CD4-positive, alpha-beta T cell treated with Interleukin-6 at 100 ng/mL for 8 hours (primary cell): ENCODE data around the gene KCNQ5.

Source experiments
- DNase-seq: peaks from one replicate; pipeline ENCODE4 v3.0.0-alpha.2; 2020; ENCODE audit warnings: mixed read lengths, low spot score

The KCNQ5 gene

DNA sequence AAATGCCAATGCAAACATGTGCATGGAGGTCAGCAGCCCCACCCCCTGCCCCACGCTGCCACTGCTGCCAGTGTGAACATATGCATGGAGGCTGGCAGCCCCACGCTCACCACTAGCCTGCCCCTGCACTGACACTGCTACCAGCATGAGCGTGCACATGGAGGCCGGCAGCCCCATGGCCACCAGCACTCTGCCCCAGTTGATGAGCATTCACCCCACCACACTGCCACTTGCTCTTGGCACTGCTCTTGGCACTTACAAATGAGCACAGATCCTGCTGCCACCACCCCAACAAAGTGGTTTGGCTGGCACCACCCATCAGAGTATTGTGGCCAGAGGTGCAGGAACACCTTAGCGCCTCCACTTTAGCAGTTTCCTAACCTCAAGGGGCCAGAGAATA is 429.3 kb downstream of the KCNQ5 start:
- no peak for DNase-seq

DNA sequence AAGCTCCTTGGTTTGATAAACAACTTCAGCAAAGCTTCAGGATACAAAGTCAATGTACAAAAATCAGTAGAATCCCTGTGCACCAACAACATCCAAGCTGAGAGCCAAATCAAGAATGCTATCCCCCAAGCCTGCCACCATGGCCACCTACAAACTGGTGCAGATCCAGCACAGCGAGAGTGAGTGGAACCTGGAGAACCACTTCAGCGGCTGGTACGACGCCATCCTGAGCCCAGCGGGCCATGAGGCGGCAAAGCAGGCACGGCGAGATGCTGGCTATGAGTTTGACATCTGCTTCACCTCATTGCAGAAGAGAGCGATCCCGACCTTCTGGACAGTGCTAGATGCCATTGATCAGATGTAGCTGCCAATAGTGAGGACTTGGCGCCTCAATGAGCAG is 433.1 kb downstream of the KCNQ5 start:
- DNase-seq = no peak

DNA sequence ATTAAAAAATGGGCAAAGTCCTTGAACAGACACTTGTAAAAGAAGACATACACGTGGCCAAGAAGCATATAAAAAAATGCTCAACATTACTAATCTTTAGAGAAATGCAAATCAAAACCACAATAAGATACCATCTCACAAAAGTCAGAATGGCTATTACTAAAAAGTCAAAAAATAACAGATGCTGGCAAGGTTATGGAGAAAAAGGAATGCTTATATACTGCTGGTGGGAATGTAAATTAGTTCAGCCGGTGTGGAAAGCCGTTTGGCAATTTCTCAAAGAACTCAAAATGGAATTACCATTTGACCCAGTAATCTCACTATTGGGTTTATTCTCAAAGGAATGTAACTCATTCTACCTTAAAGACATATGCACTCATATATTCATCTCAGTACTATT is 436.9 kb downstream of the KCNQ5 start:
- DNase-seq = no peak

DNA sequence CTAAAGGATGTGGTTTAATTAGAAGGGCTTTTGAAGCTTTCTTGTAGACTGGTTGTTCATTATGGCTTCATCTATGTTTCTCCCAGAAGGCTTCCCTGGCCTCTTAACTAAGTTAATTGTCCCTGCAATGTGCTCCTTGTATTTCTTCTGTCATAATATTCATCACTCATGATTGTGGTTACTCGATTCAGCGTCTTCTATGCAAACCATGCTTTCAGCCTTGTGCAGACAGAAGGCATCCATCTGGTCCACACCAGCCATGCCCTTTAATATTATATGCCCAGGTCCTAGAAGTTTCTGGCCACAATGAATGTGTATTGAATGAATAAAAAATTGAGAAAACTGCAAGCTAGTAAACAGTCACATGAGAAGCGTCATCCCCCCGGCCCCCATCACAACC is 440.3 kb downstream of the KCNQ5 start:
- no peak for DNase-seq

DNA sequence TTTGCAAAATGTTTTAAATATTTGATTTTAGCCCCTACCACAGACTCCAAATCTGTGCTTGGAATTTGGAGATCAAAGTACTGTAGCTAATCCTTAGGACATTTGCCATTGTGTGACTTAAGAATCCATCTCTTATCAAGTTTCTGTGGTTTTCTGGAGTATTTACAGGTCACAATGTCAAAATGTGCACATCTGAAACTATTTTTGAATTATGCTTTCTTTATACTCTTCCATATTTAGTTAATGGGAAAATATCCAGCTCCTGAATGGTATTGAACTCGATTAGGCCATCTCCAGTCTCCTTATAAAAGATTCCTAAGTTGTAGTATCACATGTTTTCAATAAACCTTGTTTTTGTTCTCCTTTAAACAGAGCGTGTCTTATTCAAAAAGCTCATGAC is 441.0 kb downstream of the KCNQ5 start:
- no peak for DNase-seq

DNA sequence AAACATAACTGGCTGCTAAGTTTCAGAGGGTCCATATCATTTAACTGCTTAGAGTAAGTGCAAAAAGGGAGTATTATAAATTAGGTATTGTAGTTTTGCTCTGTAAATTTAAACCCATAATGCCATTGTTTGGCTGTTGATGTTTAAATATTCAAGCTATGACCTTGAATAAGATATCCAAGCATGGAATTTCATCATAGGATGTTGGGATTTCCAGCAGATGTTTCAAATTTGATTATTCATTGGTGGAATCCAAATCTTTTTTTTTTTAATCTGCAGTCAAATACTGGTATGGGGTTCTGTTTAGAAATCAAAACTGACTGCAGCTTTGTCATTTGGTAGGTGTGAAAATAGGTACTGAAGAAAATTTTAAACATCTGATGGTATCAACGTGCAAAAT is 442.4 kb downstream of the KCNQ5 start:
- no peak for DNase-seq

DNA sequence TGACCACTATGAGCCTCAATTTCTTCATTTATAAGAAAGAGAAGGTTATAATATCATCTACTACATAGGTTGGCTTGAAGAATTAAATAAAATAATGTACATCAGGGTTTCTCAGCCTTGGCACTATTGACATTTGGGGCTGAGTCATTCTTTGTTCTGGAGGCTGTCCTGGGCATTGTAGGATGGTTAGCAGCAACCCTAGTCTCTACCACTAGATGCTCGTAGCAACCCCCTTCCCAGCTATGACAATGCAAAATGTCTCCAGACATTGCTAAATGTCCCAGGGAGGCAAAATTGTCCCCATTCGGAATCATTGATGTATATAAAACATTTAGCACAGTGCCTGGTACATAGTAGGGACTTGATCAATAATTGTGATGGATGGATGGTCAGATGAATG is 451.4 kb downstream of the KCNQ5 start:
- DNase-seq = no peak

DNA sequence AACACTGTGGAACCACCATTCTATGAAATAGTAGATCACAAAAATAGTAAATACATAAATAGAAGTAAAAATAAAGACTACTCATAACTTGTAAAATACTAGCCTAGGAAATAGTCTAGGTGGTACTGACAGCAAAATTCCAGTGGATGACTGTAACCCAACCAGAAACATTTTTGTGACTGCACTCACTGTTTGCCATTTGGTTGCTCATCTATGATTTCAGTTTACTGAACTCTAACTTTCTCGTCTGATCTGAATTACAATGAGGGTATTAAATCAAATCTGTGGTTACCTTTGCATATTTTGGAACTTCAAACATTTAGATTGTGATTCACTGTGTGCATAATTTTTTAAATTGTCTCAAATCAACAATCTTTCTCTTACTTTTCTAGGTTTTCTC is 452.3 kb downstream of the KCNQ5 start:
- no peak for DNase-seq

DNA sequence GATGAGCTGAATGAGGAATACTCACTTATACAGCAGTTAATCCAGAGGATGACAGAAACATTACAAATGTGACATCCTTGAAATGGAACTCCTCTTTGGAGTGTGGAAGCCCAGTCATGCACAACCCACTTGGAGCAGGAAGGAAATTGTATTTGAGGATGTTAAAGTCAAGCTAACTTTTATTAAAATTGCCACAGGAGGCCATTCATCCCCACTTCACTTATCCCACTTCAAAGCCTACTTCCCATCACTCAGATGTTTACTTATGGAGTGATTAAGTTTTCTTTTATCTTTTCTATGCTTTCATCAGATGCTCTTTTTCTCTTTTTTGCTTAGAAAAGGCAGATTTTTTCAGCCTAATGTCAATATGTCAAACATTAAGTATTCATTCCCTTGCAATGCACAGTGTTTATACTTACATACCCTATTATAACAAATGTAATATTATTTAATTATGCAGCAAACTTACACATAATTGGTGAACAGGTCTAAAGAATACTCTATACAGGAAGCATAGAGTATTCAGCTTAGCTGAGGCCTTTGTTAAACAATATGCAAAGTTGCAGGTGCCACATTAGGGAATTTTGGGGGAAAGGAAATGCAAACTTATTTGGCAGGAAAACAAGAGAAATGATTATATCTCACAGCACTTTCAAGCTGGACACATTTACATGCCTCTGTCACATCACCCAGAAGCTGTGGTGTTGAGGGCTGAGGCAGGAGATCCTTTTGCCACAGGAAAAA is 454.5 kb downstream of the KCNQ5 start:
- DNase-seq = no peak

DNA sequence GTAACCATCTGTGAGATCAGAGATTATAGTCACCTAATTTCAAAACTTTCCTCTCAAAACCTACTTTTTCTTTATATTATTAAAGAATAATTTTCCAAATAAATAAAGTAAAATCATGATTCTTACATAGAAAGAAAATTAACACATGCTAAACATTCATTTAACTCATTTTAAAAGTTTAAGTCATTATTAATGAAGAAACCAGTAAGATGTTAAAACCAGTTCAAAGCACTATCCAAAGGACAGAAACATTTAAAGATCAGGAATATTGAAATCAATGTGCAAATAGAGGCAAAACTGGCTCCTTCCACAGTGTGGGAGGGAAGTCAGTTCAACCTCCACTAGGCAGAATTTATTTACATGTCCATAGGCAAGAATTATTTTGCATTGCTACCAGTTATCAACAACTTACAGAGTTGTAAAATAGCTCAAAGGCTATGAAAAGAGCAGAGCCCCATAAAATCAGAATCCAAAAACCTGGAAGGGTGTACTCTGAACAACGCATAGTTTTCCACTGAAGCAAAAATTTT is 456.5 kb downstream of the KCNQ5 start:
- DNase-seq = no peak

DNA sequence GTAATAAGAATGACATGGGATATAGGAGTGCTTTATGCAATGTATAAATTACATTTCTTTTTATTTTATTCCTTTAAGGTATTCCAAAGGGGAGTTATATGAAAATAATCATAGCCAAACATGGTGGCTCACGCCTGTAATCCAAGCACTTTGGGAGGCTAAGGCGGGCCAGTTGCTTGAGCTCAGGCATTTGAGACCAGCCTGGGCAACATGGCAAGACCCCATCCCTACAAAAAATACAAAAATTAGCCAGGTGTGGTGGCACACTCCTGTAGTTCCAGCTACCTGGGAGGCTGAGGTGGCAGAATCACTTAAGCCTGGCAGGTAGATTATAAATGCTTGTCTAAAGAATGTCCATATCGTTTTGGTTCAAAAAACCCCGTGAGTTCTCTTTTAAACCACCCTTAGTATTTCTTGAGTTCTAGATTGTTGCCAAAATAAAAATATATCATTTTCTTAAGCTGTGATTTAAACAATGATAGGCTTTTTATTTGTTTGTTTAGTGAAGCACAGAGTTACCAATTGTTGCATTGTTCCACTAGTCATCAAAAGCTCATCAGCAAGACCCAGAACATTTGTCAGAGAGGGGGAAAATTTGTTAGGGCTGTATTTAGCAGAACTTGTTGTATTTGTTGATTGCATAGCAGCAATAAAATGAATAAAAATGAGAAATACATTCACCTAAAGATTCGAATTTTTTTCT is 457.2 kb downstream of the KCNQ5 start:
- no peak for DNase-seq

DNA sequence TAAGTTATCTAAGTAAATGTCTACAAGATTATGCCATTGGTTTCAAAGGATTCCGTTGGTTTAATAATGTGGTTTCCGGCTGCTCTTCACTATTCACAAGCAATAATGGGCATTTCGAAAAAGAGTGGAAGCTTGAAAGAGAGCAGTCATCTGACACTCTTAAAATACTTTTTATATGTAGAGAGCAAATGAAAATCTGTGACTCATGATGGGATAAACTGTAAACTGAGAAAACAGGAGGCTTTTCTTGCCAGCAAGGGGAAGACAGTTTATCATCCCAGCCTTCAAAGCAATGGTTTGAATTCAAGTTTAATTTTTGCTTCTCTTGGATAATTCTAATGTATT is 457.7 kb downstream of the KCNQ5 start:
- DNase-seq = no peak

DNA sequence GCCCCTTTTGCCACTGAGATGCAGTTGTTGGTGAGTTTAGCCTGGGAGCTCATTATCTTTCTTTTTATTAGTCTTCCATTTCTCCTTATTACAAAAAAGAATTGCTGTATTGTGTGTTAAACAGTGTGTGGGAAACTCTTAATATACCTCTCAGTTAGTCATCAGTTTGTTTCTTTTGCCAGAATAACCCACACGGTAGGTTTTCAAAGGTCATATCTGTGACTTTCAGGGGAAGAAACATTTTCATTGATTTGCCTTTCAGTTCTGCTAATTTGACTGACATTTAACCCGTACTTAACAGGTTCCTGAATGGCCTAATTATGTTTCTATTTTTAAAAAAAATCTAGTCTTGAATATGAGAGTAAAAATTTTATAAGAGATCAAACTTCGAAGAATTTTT is 458.1 kb downstream of the KCNQ5 start:
- DNase-seq = no peak

DNA sequence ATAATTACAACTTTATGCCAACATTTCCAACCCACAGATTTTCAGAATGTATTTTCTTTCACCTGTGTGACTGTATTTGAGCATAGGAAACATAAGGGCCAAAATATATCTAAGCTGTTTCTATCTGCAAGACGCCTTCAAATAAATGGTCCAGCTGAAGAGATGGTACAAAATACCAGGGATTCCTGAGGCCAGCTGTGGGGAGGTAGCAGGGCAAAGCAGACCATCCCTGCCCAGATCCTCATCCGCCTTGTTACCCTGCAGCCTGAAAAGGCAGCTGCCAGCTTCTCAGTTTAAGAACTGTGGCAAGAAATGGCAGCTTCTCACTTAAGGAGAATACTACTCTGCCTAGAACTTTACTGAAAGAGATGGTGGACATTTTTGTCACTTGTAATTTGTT is 460.1 kb downstream of the KCNQ5 start:
- DNase-seq = no peak

DNA sequence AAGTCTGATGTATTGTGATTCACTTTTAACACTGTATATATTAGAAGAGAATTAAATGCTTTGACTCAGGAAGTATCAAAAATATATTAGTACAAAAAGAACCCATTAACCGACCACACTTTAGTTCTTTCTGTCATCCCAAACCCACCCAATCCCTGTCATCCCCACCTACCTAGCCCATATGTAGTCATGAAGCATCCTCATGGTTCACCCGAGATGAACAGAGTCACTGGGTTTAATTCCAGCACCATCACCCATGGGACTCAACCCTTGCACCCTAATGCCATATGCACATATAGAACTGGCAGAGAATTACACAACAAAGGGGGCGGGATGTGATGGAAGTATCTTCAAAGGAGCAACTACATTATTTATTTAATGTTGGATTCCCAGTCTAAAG is 462.0 kb downstream of the KCNQ5 start:
- no peak for DNase-seq

DNA sequence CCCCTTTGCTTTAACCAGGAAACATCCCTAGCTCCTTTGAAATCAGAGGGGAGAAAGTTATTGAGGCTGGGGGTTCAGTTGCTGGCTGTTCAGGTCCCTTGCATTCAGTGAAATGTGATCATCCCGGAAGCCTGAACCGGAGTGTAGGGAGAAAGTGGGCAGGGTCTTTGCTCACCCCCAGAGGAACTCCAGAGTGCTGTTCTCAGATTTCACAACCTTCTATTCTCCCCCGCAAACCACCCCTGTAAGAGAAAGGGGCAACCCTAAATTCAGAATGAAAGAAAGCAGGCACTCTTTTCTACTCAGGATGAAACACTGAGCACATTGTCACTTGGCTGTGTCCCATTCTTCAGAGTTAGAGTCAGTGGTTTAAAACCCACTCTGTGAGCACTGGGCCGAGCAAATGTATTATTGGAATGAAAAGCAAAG is 463.6 kb downstream of the KCNQ5 start:
- DNase-seq = no peak

DNA sequence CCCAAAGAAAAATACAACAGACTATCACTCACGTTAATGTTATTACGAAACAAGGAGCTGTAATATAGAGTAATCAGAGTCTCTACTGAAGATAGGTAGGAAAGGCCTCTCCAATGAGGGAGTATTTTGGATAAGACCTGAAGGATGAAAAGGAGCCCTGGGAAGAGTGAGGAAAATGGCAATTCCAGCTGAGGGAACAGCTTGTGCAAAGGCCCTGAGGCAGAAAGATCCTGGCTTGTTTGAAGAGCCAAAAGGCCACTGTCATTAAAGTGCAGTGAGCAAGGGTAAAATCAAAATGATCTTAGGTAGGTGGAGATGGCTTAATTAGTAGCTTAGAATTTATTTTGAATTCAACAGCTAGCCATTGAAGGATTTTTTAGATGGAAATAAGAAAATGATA is 464.9 kb downstream of the KCNQ5 start:
- DNase-seq = no peak

DNA sequence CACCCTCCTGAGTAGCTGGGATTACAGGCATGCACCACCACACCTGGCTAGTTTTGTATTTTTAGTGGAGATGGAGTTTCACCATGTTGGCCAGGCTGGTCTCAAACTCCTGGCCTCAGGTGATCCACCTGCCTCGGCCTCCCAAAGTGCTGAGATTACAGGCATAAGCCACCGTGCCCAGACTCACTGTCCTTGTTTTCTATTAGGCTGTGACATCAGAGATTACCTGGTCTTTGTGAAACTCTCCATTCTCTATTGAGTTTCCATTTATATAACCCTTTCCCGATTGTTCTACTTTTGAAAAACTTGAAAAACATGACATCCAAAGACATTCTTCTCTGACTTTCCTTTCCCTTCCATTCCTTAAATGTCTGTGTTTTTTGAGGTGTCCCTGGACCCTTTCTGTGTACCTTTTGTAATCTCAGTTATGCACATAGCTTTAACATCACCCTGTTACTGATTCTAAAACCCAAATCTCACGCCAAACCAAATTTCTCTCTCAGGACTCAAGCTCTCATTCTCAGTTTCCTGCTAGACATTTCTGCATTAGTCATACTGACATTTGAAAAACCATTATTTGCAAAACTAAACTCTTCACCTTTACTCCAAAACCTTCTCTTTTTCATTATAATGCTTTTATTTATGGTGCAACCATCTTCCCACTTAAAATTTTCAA is 466.4 kb downstream of the KCNQ5 start:
- DNase-seq = no peak

DNA sequence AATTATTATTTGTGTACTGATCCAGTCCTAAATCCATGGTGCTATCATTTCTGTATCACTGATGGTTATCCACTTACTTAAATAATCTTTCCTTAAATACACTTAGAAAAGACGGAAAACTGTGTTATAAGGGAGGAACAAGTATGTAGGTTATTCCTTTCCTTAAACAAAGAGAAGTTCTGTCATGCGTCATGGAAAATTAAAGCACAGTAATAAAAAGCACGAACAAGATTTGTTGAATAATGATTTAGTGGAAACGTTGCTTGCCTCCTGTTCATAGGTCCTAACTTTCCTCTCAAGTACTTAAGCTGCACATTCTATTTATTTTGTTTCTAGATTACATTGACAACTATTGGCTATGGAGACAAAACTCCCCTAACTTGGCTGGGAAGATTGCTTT is 483.1 kb downstream of the KCNQ5 start:
- no peak for DNase-seq

DNA sequence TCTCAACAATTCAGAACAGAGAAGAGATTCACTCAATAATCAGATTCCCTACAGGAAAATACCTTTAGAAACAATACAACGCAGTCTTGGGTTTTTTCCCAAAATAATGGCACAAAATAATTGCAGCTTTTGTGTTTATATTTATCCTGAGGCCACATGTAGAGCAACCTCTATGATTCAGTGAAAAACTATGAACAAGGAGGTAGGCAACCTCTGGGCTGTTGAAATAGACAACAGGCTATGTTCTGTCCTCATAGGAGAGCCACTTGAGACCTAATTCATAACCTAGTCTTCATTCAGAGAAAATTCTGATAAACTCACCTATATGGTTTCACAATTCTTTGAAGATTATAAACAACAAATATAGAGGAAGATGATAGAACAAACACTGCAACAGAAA is 485.2 kb downstream of the KCNQ5 start:
- no peak for DNase-seq

DNA sequence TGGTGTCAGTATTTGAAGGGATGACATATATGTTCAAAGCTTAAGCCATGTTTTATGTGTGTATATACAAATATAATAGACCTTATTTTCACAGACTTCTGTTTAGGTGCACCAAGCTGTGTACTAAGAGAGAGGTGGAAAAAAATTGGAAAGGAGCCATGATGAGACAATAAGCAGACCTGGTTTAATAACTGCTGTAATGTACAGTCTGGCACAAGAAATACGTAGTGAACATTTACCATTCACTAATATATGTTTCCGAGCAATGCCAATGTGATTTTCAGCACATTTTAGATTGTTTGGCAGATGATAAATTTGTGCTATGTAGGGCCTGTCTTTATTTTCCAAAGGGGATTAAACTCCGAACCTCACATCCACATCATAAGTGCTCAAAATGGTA is 487.1 kb downstream of the KCNQ5 start:
- DNase-seq = no peak

DNA sequence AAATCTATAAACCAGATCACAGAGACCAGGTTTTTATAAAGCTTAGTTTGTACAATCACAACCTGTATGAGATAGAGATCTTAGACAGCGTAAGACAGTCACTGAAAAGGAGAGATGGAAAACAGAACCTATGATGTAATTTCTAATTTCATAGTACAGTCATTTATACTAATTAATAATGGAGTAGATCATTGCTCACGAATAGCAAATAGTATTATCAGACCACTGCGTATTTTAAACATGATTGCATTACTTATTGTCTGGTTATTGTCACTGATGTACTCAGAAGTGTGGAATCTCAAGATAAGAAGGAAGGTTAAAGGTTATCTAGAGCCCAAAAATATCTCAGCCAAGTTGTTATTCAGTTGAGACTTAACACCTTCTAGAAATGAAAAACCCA is 487.8 kb downstream of the KCNQ5 start:
- no peak for DNase-seq

DNA sequence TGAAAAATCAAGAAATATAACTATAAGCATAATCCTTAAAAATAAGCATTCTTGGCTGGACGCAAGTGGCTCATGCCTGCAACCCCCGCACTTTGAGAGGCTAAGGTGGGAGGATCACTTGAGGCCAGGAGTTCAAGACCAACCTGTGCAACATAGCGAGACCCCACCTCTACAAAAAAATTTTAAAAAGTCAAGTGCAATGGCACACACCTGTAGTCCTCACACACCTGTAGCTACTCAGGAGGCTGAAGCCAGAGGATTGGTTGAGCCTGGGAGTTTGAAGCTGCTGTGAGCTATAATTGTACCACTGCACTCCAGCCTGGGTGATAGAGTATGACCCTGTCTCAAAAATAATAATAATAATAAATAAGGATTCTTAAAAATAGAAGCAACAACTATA is 494.5 kb downstream of the KCNQ5 start:
- no peak for DNase-seq
